DND-41 (cell line): ENCODE measurements around the gene MICAL3.
A peak's percentile ranks its signal among the peaks of the same experiment; 100 is the strongest.

Experiments used
- ATAC-seq: fragments of 200-7000 bp; cut with Tn5 transposase; 3 replicates; pipeline ENCODE4 v1.9.1; 2021; ENCODE audit warnings: low read depth; ENCODE audit not compliant: insufficient read depth
- DNase-seq: peaks from one replicate; pipeline ENCODE4 v3.0.0-alpha.2; 2020
- H2AFZ ChIP-seq: 2 replicates; pipeline ENCODE4 v1.6.0; 2012; ENCODE audit warnings: low read depth, low read length
- H3K27ac ChIP-seq: 2 replicates; pipeline ENCODE4 v1.5.1; 2012; ENCODE audit warnings: low read length, inconsistent platforms
- H3K27me3 ChIP-seq: fragments of 200-600 bp; sonication (generic); 2 replicates; pipeline ENCODE4 v1.6.0; 2012; ENCODE audit warnings: low read length, mild to moderate bottlenecking, inconsistent platforms; ENCODE audit not compliant: insufficient read depth, poor library complexity
- H3K36me3 ChIP-seq: 2 replicates; pipeline ENCODE4 v1.5.1; 2012; ENCODE audit warnings: low read length, inconsistent platforms; ENCODE audit not compliant: insufficient read depth
- H3K4me1 ChIP-seq: 2 replicates; pipeline ENCODE4 v1.5.1; 2012; ENCODE audit warnings: mild to moderate bottlenecking, low read length; ENCODE audit not compliant: insufficient read depth
- H3K4me2 ChIP-seq: 2 replicates; pipeline ENCODE4 v1.6.0; 2012; ENCODE audit warnings: mild to moderate bottlenecking, moderate library complexity, low read length, inconsistent platforms; ENCODE audit not compliant: insufficient read depth
- H3K4me3 ChIP-seq, 2 experiments: fragments of 200-600 bp in 1 of 2; shearing (Covaris generic) in 1 of 2; 2 replicates each; pipeline ENCODE4 v1.5.1; 2012 to 2016; ENCODE audit warnings: inconsistent platforms in 2 of 2, low read length in 2 of 2, mild to moderate bottlenecking in 2 of 2, low read depth in 1 of 2, moderate library complexity in 1 of 2
- H3K79me2 ChIP-seq: 2 replicates; pipeline ENCODE4 v1.6.0; 2012; ENCODE audit warnings: low read length, inconsistent platforms; ENCODE audit not compliant: insufficient read depth
- H3K9ac ChIP-seq: 2 replicates; pipeline ENCODE4 v1.6.0; 2012; ENCODE audit warnings: low read depth, mild to moderate bottlenecking, inconsistent platforms, low read length, moderate library complexity
- H3K9me3 ChIP-seq: 2 replicates; pipeline ENCODE4 v1.5.1; 2012; ENCODE audit warnings: low read length, moderate library complexity, mild to moderate bottlenecking, inconsistent platforms; ENCODE audit not compliant: insufficient read depth, severe bottlenecking
- H4K20me1 ChIP-seq: 2 replicates; pipeline ENCODE4 v1.6.0; 2012; ENCODE audit warnings: low read length; ENCODE audit not compliant: insufficient read depth
- CTCF ChIP-seq: IDR thresholded peaks from 2 replicates; pipeline ENCODE4 v1.5.1; 2012; ENCODE audit warnings: borderline replicate concordance, low read length, moderate library complexity, mild to moderate bottlenecking; ENCODE audit not compliant: poor library complexity, severe bottlenecking; ENCODE audit errors: extremely low read depth
- EZH2 ChIP-seq: IDR thresholded peaks from 3 replicates; pipeline ENCODE4 v1.6.1; 2012; ENCODE audit warnings: borderline replicate concordance, low read depth, mild to moderate bottlenecking, moderate library complexity, low read length, inconsistent platforms; ENCODE audit not compliant: severe bottlenecking

Gene MICAL3

GRCh38 chr22:17865183-17866055 is 158.9 kb downstream of the MICAL3 start:
- no peak for DNase-seq
- Histone ChIP-seq H2AFZ (no peak overlapping the region), H3K4me2 (no peak overlapping the region), H3K9ac (no peak overlapping the region), H3K27ac (no peak overlapping the region), H3K79me2 (no peaks in the 10 kb centered on the region), H3K4me1 (peaks cover 5% of the 10 kb centered on the region), H3K9me3 (no peaks in the 10 kb centered on the region), H3K4me3 (no peak overlapping the region), H3K27me3 (no peaks in the 10 kb centered on the region), H3K36me3 (peaks cover 45% of the 10 kb centered on the region), H4K20me1 (no peaks in the 10 kb centered on the region)
- ATAC-seq: no peak
- TF ChIP-seq CTCF (no peak), EZH2 (no peak)

GRCh38 chr22:17864398-17865182 is 159.8 kb downstream of the MICAL3 start:
- H3K4me2 ChIP-seq: no peak overlapping the region
- TF ChIP-seq EZH2 (no peak), CTCF (no peak)
- no peaks in the 10 kb centered on the region for H3K27me3 ChIP-seq
- ATAC-seq (no peak), DNase-seq (no peak)
- H3K9ac ChIP-seq: no peak overlapping the region
- H3K36me3 ChIP-seq: peaks cover 38% of the 10 kb centered on the region
- H3K4me3 ChIP-seq: no peak overlapping the region
- no peak overlapping the region for H3K27ac ChIP-seq
- peaks cover 5% of the 10 kb centered on the region for H3K4me1 ChIP-seq
- no peaks in the 10 kb centered on the region for H3K79me2 ChIP-seq
- H4K20me1 ChIP-seq: no peaks in the 10 kb centered on the region
- H3K9me3 ChIP-seq: no peaks in the 10 kb centered on the region
- H2AFZ ChIP-seq: no peak overlapping the region

GRCh38 chr22:17862646-17863181 is 161.6 kb downstream of the MICAL3 start:
- peaks cover 24% of the 10 kb centered on the region for H3K36me3 ChIP-seq
- no peak overlapping the region for H3K9ac ChIP-seq
- H3K4me1 ChIP-seq: peaks cover 5% of the 10 kb centered on the region
- no peak for DNase-seq
- no peak overlapping the region for H3K27ac ChIP-seq
- TF ChIP-seq CTCF: no peak
- TF ChIP-seq EZH2: no peak
- H4K20me1 ChIP-seq: no peaks in the 10 kb centered on the region
- H2AFZ ChIP-seq: no peak overlapping the region
- H3K4me2 ChIP-seq: no peak overlapping the region
- 0 out of 3 replicates have a peak, but pooled peaks have one; percentile 40 for ATAC-seq
- H3K27me3 ChIP-seq: no peaks in the 10 kb centered on the region
- no peaks in the 10 kb centered on the region for H3K79me2 ChIP-seq
- H3K9me3 ChIP-seq: no peaks in the 10 kb centered on the region
- no peak overlapping the region for H3K4me3 ChIP-seq
